Skin epidermis (tissue), 12 donors: ENCODE measurements around the gene C1GALT1.
"Not testable (repeated sequence)": the region's sequence is repeated elsewhere in the genome, so short reads cannot be mapped to it uniquely, and the experiment has no call there.

Source experiments
- H3K27ac ChIP-seq, 21 experiments: fragments of 200-600 bp; sonication (generic) in 11 of 21; one replicate each; pipeline ENCODE4 v1.5.0; 2020; ENCODE audit warnings: mild to moderate bottlenecking in 3 of 21, inconsistent platforms in 2 of 21, moderate library complexity in 2 of 21
- H3K4me3 ChIP-seq, 7 experiments: fragments of 200-600 bp; sonication (generic) in 2 of 7; one replicate each; pipeline ENCODE4 v1.5.0; 2020; ENCODE audit warnings: inconsistent platforms in 2 of 7, mild to moderate bottlenecking in 2 of 7, moderate library complexity in 1 of 7

Gene C1GALT1

GRCh38 chr7:7182156-7183060, at the start of gene C1GALT1:
Gene C1GALT1 (plus strand): TSS chr7:7182544. CDS start chr7:7234320, 51,776 bp downstream.
- Histone ChIP-seq H3K4me3 (peak within 1 kb of the TSS; percentile 90 to 98 (median 94)), H3K27ac (peak within 1 kb of the TSS; percentile 82 to 98 (median 95))

- Histone ChIP-seq H3K27ac (peak overlapping the region in 3 of 21 experiments; percentile 3 to 32 (median 29)), H3K4me3 (no peak overlapping the region)
Observed at GRCh38 chr7:7134046-7134445, 48.3 kb upstream of the C1GALT1 start.

- Histone ChIP-seq H3K27ac (peak overlapping the region in 1 of 21 experiments; percentile 39), H3K4me3 (no peak overlapping the region)
Observed at GRCh38 chr7:7135074-7135473, 47.3 kb upstream of the C1GALT1 start.

GRCh38 chr7:7135924-7136323, 46.4 kb upstream of the C1GALT1 start:
- not testable (repeated sequence) for H3K4me3 ChIP-seq
- H3K27ac ChIP-seq = peak overlapping the region in 5 of 21 experiments; percentile 3 to 39 (median 12)

- no peak overlapping the region for H3K4me3 ChIP-seq
- peak overlapping the region in 3 of 21 experiments; percentile 6 to 39 (median 7) for H3K27ac ChIP-seq
Observed at GRCh38 chr7:7136466-7137381, 45.6 kb upstream of the C1GALT1 start.

- no peak overlapping the region for H3K4me3 ChIP-seq
- H3K27ac ChIP-seq = no peak overlapping the region
Observed at GRCh38 chr7:7138897-7139296, 43.4 kb upstream of the C1GALT1 start.

GRCh38 chr7:7143404-7143803, 38.9 kb upstream of the C1GALT1 start:
- not testable (repeated sequence) for H3K27ac ChIP-seq, H3K4me3 ChIP-seq

GRCh38 chr7:7145151-7145550, 37.2 kb upstream of the C1GALT1 start:
- not testable (repeated sequence) for H3K27ac ChIP-seq, H3K4me3 ChIP-seq

GRCh38 chr7:7146837-7147236, 35.5 kb upstream of the C1GALT1 start:
- Histone ChIP-seq H3K27ac (no peak overlapping the region), H3K4me3 (no peak overlapping the region)

GRCh38 chr7:7148798-7149481, 33.4 kb upstream of the C1GALT1 start:
- Histone ChIP-seq H3K27ac (peak overlapping the region in 2 of 21 experiments; percentile 26 to 56), H3K4me3 (no peak overlapping the region)

- Histone ChIP-seq H3K27ac (no peak overlapping the region), H3K4me3 (no peak overlapping the region)
Observed at GRCh38 chr7:7151285-7151684, 31.1 kb upstream of the C1GALT1 start.

- H3K27ac ChIP-seq = no peak overlapping the region
- H3K4me3 ChIP-seq = no peak overlapping the region
Observed at GRCh38 chr7:7151865-7152264, 30.5 kb upstream of the C1GALT1 start.

GRCh38 chr7:7152315-7152714, 30.0 kb upstream of the C1GALT1 start:
- no peak overlapping the region for H3K4me3 ChIP-seq
- H3K27ac ChIP-seq = no peak overlapping the region

- H3K27ac ChIP-seq, H3K4me3 ChIP-seq: not testable (repeated sequence)
Observed at GRCh38 chr7:7154355-7154754, 28.0 kb upstream of the C1GALT1 start.

- Histone ChIP-seq H3K4me3 (no peak overlapping the region), H3K27ac (peak overlapping the region in 7 of 21 experiments; percentile 6 to 81 (median 61))
Observed at GRCh38 chr7:7156663-7157062, 25.7 kb upstream of the C1GALT1 start.

GRCh38 chr7:7157177-7157886, 25.0 kb upstream of the C1GALT1 start:
- Histone ChIP-seq H3K4me3 (peak overlapping the region in 2 of 7 experiments; percentile 3 to 13), H3K27ac (peak overlapping the region in 15 of 21 experiments; percentile 6 to 81 (median 41))

- H3K4me3 ChIP-seq = peak overlapping the region in 2 of 7 experiments; percentile 3 to 13
- peak overlapping the region in 15 of 21 experiments; percentile 6 to 81 (median 41) for H3K27ac ChIP-seq
Observed at GRCh38 chr7:7157887-7158271, 24.5 kb upstream of the C1GALT1 start.

- Histone ChIP-seq H3K4me3 (no peak overlapping the region), H3K27ac (peak overlapping the region in 3 of 21 experiments; percentile 30 to 81 (median 81))
Observed at GRCh38 chr7:7159063-7159658, 23.2 kb upstream of the C1GALT1 start.

GRCh38 chr7:7164591-7164990, 17.8 kb upstream of the C1GALT1 start:
- no peak overlapping the region for H3K4me3 ChIP-seq
- H3K27ac ChIP-seq = no peak overlapping the region
